Endometrial microvascular endothelial cells (primary cell): ENCODE measurements around the gene CHKA. TPM values are rescaled to one million over a fixed set of nuclear protein-coding genes. Genes with fewer than 3 reads are reported as not detected.

Experiments
- in situ Hi-C: cut with HindIII; loops from 2 replicates; pipeline ENCODE4 v1.10.0; 2017; ENCODE audit warnings: low sequenced_read_pairs, low pct_unique_long_range_greater_than_20kb; ENCODE audit errors: inconsistent ontology term
- total RNA-seq: library from RNA; depleted of rRNA; stranded (reverse); fragments of >200 nt; gene quantifications from one replicate; pipeline ENCODE4 v1.2.3, GENCODE V29; 2015; ENCODE audit errors: inconsistent ontology term

Gene CHKA
- total RNA-seq: 22.2 TPM

GRCh38 chr11:68121067-68121899 lies at the start of gene CHKA:
Gene CHKA, minus strand, starts transcription at chr11:68121388. Its CDS starts 211 bp downstream, at chr11:68121177.
- in situ Hi-C loops: no loop called here

DNA sequence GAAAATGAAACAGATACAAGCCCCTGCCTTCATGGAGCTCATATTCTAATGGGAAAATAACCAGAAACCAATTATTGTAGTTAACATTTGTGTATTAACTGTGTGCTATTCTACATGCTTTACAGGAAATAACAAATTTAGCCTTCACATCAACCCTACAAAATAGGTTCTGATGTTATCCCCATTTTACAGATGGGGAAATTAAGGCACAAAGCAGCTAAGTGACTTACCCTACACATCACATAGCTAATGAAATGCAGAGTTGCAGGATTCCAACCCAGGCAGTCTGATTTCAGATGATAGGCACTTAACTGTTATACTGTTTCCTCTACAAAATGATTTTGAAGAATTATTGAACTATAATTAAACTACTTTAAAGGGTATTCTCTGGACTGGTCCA lies 48.3 kb upstream of the CHKA start:
- in situ Hi-C loops: no loop called here

- in situ Hi-C loops: no loop called here
Observed at GRCh38 chr11:68168694-68169093, 47.5 kb upstream of the CHKA start.

DNA sequence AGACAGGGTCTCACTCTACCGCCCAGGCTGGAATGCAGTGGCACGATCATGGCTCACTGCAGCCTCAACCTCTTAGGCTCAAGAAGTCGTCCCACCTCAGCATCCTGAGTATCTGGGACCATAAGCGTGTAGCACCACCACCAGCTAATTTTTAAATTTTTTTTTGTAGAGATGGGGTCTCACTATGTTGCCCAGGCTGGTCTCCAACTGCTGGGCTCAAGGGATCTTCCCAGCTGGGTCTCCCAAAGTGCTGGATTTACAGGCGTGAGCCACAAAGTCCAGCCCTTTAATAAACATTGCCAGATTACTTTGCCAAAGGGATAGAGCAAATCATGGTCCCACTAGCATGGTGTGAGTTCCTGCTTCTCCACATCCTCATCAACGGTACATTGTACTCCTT lies 46.3 kb upstream of the CHKA start:
- in situ Hi-C loops: no loop called here

- in situ Hi-C loops: no loop called here
Observed at GRCh38 chr11:68166969-68167368, 45.8 kb upstream of the CHKA start.

DNA sequence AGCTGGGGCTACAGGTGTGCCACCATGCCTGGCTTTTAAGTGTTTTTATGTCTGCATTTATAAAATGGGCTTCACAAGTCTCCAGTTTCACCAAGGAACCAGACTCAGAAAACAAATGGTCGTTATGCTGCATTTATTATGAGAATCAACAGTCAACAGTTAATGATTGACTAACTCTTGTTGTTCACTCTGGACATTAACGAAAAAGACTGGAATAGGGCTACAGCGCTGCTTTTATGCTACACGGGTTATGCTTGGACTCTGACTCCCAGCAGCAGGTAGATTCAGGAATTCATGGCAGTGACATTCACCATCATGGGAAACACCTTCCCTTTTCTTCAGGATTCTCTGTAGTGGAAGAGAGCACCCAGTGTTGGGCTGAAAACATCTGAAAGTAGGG lies 44.4 kb upstream of the CHKA start:
- in situ Hi-C loops: no loop called here

DNA sequence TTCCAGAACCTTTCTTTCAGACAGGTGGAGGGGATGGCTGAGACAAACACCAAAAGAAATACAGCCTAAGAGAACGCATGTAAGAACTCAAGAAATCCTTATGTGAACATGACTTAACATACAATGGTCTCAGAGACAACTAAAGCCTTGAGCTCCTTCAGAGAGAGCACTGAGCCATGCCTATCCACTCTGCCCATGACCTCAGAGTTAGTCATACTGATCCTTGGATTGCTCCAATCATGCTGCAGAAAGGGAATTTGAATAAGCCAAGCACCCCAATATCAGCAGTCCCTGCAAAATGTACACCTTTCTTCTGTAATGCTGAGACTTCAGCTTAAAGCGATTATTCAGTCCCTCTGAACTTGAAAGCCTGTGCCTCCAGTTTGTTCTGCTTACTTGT lies 43.2 kb upstream of the CHKA start:
- in situ Hi-C loops: no loop called here

GRCh38 chr11:68163691-68164090 lies 42.5 kb upstream of the CHKA start:
- in situ Hi-C loops: no loop called here

DNA sequence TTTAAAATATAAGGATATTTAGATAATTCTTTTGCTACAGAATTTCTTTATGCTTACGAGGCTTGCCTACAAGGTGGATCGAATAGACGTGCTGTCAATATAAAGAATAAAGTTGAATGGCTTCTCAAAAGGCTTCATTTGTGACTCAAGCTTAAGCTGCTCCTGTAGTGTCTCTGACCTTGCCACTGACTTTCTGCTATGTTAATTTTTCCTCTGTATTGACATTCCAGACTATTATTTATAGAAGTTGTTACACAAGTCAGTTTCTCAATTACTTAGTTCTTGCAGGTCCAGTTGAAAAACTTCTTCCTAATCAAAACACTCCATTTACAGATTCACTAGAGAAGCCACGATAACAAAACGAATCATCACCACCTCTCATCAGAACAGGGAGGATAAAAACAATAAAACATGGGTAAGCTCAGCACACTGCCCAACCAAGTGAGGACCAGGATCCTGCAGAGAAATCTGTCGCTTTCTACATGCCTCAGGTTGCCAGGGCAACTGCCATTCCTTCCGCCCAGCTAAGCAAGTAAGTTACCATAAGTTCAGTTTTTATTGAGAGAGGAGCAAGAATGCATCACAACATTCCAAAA lies 39.0 kb upstream of the CHKA start:
- in situ Hi-C loops: no loop called here

DNA sequence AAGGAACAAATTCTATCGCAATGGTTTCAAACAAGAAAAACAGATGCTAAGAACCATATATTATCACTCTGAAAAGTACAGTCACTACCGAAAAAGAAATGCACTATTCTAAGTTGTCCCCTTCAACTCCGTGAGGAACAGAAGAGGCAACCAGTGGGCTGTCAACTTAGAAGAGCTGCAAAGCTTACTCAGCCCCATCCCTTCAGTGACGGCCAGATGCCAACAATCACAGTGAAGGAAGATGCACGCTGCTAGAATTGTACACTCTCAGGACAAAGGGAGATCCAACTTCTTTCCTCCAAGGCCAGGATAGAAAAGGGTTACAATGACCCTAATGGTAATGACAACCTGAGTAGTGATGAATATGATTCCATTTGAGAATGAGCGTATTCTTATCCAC lies 38.5 kb upstream of the CHKA start:
- in situ Hi-C loops: no loop called here

DNA sequence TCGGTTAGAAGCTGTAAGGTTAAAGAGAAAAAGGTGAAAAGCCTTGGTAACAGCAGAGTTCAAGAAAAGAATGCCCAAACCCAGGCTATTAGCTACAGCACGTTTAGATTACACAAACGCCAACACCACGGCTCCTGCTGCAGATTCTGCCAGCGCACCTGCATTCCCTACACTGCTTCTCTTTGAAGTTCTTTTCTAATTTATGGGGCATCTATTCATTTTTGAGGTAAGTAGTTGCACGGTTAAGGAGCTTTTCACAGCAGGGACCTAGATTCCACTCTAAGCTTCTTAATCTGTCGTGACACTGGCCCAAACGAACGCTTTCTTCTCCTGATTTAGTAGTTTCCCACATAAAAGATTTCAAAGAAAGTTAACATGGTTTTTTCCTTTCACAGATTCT lies 38.0 kb upstream of the CHKA start:
- in situ Hi-C loops: no loop called here

DNA sequence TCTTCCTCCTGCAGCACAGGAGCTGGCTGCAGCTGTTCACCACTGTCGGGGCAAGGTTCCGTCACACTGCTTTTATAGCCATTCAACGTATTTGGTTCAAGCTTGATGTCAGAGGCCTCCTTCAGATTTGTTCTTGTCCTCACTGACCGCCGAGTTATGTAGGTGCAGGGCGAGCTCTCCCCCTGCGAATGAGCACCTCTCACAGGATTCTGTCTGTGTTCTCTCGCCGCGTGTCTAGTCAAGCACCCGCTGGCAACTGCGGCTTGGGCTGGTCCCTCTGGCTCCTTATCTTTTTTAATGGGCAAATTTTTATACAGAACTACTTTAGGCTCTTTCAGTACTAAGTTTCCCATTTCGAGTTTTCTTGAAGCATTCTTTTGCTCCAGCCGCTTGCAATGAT lies 37.4 kb upstream of the CHKA start:
- in situ Hi-C loops: no loop called here

- in situ Hi-C loops: no loop called here
Observed at GRCh38 chr11:68153742-68154141, 32.6 kb upstream of the CHKA start.

DNA sequence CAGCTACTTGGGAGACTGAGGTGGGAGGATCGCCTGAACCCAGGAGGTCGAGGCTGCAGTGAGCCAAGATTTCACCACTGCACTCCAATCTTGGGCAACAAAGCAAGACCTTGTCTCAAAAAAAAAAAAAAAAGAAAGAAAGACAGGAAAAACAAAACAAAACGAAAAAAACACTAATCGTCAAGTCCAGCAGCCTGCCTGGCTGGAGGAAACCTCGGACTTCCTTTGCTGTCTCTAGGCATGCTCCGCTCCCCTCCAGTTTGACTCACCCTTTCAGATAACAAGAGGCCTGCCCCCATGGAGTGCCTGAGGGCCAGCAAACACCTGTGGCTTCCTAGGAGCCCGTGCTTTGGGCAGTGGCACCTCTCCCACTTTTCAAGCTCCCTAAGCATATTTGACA lies 28.8 kb upstream of the CHKA start:
- in situ Hi-C loops: no loop called here

DNA sequence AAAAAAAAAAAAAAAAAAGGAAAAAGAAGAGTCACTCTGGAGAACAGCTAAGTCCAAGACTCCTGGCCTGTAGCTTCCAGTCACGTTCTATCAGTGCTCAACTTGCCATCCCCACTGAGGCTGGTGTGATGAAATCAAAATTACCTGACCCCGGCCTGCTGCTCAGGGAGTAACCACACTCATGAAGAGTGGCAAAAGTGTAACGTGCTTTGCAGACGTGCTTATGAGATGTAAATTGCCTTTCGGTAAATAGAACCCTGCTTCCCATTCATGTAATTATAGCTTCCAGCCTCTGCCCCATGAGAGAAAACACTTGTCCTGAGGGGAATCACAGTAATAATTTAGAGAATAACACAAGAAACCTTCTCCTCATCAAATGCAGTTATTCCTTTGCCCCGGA lies 28.2 kb upstream of the CHKA start:
- in situ Hi-C loops: no loop called here

DNA sequence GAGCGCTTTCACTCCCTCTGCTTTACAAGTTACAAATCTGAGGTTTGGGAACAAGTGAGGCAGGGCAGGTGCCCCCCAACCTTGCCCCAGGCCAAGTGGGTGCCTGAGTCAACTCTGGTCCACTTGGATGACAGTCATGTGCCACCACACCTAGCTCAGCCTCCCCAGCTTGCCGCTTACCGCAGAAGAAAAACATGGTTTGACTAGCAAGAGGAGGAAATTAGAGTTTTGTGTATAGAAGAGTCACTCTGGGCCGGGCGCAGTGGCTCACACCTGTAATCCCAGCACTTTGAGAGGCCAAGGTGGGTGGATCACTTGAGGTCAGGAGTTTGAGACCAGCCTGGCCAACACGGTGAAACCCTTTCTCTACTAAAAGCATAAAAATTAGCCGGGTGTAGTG lies 27.7 kb upstream of the CHKA start:
- in situ Hi-C loops: no loop called here

GRCh38 chr11:68148071-68148805 lies 27.1 kb upstream of the CHKA start:
- in situ Hi-C loops: no loop called here

DNA sequence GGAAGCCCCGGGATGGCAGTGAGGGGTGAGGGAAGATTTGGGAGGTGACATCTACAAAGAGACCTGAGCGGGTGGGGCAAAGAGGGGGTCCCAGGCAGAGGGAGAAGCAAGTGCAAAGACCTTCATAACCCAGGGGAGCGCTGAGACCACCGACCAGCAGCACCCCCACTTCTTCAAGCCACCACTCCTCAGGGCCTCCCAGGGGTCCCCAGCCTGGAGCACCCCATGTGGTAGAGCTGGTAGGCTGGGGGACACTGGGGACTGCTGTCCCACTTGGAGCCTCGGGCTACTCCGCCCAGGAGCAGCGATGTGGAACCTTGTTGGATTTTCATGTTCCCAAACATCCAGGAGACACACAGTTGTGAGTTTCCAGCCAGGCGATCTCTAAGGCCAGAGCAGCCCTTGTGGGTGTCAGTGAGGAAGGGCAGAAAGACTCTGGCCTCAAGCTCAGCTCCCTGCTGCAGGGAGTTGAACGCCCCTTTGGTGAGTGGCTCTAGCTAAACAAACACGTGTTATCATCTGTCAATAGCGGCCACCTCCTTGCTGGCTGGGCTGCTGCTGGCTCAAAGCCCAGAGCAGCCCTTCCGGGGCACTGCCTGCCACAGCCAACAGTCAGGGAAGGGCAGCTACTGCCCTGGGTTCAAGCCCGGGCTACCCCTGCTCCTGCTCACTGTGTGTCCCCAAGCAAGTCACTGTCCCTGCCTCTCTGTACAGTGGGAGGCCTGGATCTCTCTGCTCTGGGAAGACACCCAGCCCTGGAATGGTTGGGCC lies 25.7 kb upstream of the CHKA start:
- in situ Hi-C loops: no loop called here

DNA sequence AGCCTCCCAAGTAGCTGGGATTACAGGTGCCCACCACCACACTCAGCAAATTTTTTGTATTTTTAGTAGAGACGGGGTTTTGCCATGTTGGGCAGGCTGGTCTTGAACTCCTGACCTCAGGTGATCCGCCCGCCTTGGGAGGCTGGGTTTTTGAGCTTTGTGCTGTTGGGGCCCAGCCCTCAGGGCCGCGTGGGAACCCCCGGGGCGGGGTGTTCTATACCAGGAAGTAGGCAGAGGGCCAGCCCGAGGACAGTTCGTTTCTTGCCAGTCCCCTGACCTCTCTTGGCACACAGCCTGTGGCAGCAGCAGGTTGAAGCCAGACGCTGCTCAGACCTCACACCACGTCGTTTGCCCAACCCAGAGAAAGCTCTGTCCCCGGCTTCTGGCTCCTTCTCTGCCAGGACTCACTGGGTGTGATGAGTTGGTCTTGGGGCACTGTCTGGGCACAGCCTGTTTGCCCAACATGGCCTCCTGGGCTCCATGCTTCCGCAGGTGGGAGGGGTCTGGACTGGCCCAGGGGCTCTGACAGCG lies 24.9 kb upstream of the CHKA start:
- in situ Hi-C loops: no loop called here
